GM12872 (cell line): ENCODE results near the gene SLC26A3.

Experiments
- TF ChIP-seq, protein P1 (sequence below): IDR thresholded peaks from 3 replicates; pipeline ENCODE4 v1.5.1; 2011; ENCODE audit warnings: low read depth, mild to moderate bottlenecking, low read length, moderate library complexity; ENCODE audit not compliant: insufficient read depth

SLC26A3 gene

DNA sequence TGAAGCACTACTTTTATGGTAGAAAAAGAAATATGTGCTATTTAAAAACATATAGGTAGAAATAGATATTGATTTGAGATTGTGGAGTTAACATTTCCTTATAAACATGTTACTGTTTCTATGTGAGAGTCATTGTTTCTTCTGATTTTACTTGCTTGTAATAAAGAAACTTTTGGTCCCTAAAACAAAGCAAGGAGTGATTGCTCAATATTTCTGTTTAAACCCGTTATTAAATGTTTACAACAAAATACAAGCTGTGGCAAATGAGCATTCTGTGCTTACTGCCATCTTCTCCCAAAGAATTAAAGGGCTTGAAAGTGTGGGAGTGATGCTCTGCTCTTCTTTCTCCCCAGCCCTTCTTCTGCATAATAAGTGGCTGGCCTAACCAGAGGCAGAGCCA lies 81.7 kb downstream of the SLC26A3 start:
- TF ChIP-seq, protein P1, sequence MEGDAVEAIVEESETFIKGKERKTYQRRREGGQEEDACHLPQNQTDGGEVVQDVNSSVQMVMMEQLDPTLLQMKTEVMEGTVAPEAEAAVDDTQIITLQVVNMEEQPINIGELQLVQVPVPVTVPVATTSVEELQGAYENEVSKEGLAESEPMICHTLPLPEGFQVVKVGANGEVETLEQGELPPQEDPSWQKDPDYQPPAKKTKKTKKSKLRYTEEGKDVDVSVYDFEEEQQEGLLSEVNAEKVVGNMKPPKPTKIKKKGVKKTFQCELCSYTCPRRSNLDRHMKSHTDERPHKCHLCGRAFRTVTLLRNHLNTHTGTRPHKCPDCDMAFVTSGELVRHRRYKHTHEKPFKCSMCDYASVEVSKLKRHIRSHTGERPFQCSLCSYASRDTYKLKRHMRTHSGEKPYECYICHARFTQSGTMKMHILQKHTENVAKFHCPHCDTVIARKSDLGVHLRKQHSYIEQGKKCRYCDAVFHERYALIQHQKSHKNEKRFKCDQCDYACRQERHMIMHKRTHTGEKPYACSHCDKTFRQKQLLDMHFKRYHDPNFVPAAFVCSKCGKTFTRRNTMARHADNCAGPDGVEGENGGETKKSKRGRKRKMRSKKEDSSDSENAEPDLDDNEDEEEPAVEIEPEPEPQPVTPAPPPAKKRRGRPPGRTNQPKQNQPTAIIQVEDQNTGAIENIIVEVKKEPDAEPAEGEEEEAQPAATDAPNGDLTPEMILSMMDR = no peak

DNA sequence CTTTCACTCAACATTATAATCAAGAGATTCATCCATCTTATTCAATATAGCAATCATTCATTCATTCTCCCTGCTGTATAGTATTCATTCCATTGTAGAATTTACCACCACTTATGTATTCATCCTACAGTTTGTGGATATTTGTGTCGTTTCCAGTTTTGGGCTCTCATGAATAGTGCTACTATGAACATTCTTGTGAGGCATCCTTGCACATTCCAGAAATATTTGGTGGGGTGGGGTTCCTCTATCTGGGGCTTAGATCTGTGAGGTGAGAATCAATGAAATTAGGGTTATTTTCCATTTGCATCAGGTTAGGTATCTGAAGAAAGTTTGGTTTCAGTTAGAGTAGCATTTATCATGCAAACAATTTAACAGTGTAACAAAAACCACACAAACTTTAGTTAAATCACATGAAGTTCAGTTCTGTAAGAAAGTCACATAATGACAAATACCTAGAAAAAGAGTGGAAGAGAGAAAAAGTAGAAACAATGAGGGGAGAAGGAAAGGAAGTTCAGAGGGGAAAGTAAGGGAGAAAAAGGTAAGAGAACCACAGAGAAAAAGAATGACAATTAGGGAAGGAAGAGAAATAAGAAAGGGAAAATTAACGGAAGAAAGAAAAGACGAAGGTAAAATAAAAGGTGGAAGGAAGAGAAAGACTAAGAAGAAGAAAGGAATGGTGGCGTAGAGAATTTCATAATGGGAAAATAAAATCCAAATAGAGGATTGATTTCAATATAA lies 84.4 kb downstream of the SLC26A3 start:
- TF ChIP-seq, protein P1 = no peak

DNA sequence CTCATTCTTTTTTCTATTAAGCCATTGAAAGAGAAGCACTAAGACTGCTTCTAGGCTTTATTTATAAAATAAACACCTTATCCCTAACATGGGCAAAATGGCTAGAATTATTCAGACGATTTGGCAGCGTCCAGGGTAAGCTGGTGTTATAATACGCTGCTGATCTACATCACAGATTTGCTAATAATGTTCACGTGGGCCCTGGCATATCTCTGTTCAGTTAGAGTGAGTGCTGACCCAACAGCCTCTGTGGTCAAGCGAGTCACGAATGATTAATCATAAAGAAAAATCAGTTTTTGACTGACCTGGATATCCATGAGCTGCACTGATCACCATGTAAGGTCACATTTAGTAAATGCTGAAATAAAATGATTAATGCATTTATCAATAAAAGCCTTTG lies 87.5 kb downstream of the SLC26A3 start:
- TF ChIP-seq, protein P1 = no peak
